ENCODE data around the gene GID8. TPM values are rescaled to one million over a fixed set of nuclear protein-coding genes. Genes with fewer than 3 reads are reported as not detected.

The GID8 gene
- polyA plus RNA-seq, 2 of the 4 experiments (the other 2 are of a cell fraction), result 19.2 to 24.5 TPM

GRCh38 chr20:62889871-62890270 is 48.1 kb upstream of the GID8 start:
- Histone ChIP-seq H3K4me1 (no peaks in the 10 kb centered on the region), H3K9me3 (no peaks in the 10 kb centered on the region), H3K27ac (no peak overlapping the region), H3K4me3 (no peak overlapping the region), H3K4me2 (no peak overlapping the region)
- FAIRE-seq (no peak), DNase-seq (ENCODE audit: low read depth in 1 of 2, low spot score in 1 of 2) (no peak), ATAC-seq (no peak)
- TF ChIP-seq FOSB (CRISPR knock-in tag; IDR thresholded peaks at IDR 0.05) (no peak), RCOR1 (IDR thresholded peaks at IDR 0.05; ENCODE audit: low read depth, low read length) (no peak), HDAC2 (IDR thresholded peaks at IDR 0.05) (no peak), KDM1A (IDR thresholded peaks at IDR 0.05; ENCODE audit: low read depth) (no peak), RAD21 (conservative IDR thresholded peaks at IDR 0.05 in 1 of 2, IDR thresholded peaks at IDR 0.05 in 1 of 2) (no peak), USF2 (IDR thresholded peaks at IDR 0.05) (no peak), ATOH8 (CRISPR knock-in tag; IDR thresholded peaks at IDR 0.05; ENCODE audit: low read depth) (no peak), RARB (CRISPR knock-in tag; IDR thresholded peaks at IDR 0.05) (no peak), EHF (CRISPR knock-in tag; IDR thresholded peaks at IDR 0.05) (no peak), RNF2 (IDR thresholded peaks at IDR 0.05; ENCODE audit: borderline replicate concordance, low read depth) (no peak), E2F6 (IDR thresholded peaks at IDR 0.05; ENCODE audit: borderline replicate concordance, low read depth) (no peak)
- ChIA-PET POLR2A (no interaction called here), CTCF (interaction anchor here (1.0 to 12.2 kb wide), 9 partner anchors 11 to 119 kb away, joined by 3 to 123 read pairs (median 4); no protein-coding TSS in a partner anchor)
- 92% methylated on average over 8 of the region's 9 CpGs for WGBS (ENCODE audit: missing lambda C conversion rate)

- 86% methylated on average over 7 of the region's 7 CpGs for whole genome bisulfite sequencing (ENCODE audit: missing lambda C conversion rate)
- TF ChIP-seq MAZ (IDR thresholded peaks at IDR 0.05; ENCODE audit: borderline replicate concordance, low read depth, low read length) (no peak), CHD4 (IDR thresholded peaks at IDR 0.05; ENCODE audit: borderline replicate concordance) (no peak), MAFK (IDR thresholded peaks at IDR 0.05; ENCODE audit: partially characterized antibody) (no peak), CTCF (IDR thresholded peaks at IDR 0.05) (no peak), HDAC2 (IDR thresholded peaks at IDR 0.05) (no peak), HEYL (CRISPR knock-in tag; IDR thresholded peaks at IDR 0.05) (no peak), FOXS1 (CRISPR knock-in tag; IDR thresholded peaks at IDR 0.05) (no peak), PBX3 (IDR thresholded peaks at IDR 0.05) (no peak), ZC3H11A (IDR thresholded peaks at IDR 0.05) (no peak), HOXB13 (CRISPR knock-in tag; IDR thresholded peaks at IDR 0.05; ENCODE audit: low read depth) (no peak), SREBF2 (IDR thresholded peaks at IDR 0.05) (no peak), FOSB (CRISPR knock-in tag; IDR thresholded peaks at IDR 0.05) (no peak)
- FAIRE-seq, result no peak
- Histone ChIP-seq H3K4me3 (no peak overlapping the region), H3K27ac (no peak overlapping the region), H3K4me2 (no peak overlapping the region), H3K4me1 (no peaks in the 10 kb centered on the region), H3K9me3 (no peaks in the 10 kb centered on the region)
- no peak for ATAC-seq
- DNase-seq (ENCODE audit: low read depth in 1 of 2, low spot score in 1 of 2), result no peak
- CTCF ChIA-PET, result interaction anchor here (1.2 to 12.2 kb wide), 8 partner anchors 10 to 119 kb away, joined by 3 to 123 read pairs (median 4); no protein-coding TSS in a partner anchor
- POLR2A ChIA-PET, result no interaction called here
Measured at GRCh38 chr20:62890444-62890843, 47.5 kb upstream of the GID8 start.

Data from A549 (cell line).